HG02798 (cell line): ENCODE results near the gene HNRNPLL.
"Not testable (repeated sequence)": the region's sequence is repeated elsewhere in the genome, so short reads cannot be mapped to it uniquely, and the experiment has no call there.

Source experiments
- ATAC-seq: cut with Tn5 transposase; IDR thresholded peaks from one replicate; pipeline ENCODE4 v1.9.1; 2021; ENCODE audit warnings: mild to moderate bottlenecking; ENCODE audit not compliant: unreplicated experiment, poor library complexity

HNRNPLL gene

DNA sequence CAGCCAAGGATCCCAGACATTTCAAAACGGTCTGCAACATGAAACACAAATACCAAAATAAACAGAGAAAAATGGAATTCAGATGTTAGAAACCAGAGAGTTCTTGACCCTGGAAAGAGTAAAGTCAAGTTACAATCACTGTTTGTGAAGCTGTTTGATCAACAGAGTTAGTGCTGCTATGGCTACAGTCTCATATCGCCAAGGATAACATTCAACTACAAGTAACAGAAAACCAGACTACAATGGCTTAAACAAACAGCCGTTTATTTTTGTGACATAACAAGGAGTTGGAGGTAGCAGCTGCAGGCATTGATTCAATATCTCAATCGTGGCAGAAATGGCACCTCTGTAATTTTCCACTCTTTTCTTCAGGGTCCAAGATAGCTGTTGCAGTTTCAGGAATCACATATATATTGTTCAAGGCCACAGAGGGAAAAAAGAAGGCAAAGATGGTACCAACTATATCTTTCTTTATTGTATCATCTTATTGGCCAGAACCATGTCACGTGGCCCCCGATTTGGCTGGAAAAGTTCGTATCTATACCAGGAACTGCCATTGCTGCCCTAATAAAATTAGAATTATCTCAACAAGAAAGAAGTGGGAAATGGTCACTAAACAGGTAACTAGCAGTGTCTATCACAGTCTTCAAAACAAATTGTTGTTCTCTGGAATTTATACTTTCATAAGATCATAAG is 17.7 kb upstream of the HNRNPLL start:
- no peak for ATAC-seq

DNA sequence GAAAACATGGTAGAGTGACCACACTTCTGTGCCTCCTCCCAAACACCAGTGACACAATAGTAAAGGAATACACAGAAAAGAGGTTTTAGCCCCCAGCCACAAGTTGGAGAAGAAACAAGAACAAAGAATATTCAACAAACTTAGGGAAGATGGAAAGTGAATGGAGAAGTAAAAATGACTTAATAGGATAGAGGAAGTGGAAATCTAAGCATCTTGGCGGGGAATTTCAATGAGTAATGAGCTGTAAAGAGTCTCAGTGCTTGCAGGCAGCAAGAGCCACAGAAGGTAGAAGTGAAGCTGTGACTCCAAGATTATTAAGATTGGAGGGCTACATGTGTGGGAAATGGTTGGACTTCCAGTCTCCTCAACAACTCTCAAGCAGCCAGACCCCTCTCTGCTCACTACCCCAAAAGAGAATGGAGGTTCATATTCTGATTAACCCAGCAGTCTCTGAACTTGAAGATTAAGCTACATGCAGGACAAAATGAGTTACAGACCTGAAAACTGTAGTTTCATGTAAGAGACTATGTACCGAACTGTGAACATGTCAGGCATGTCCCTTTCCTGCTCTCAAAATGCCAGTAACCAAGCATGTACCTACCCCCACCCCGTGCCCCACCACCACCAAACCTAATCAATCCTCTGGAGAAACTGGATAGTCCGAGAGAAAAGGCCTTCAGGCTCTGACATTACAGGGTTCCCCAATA is 16.9 kb upstream of the HNRNPLL start:
- no peak for ATAC-seq

DNA sequence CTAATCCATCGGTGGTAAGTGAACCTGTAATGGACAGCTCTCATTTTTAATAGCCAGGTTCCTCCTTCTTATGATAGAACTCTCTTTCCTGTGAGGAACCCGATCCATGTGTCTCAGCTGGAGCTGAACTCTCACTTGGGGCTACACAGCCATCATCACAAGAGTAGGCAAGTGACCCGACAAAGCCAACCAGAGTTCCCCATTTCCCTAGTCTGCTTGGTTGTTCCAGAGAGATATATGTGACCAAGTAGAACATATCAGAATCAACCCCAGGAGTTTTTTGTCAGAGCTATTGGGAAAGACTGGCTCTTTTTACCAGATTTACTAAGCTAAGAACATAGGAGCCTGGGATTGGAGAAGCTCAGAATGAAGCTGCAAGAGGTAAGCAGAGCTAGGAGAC is 14.6 kb upstream of the HNRNPLL start:
- no peak for ATAC-seq

DNA sequence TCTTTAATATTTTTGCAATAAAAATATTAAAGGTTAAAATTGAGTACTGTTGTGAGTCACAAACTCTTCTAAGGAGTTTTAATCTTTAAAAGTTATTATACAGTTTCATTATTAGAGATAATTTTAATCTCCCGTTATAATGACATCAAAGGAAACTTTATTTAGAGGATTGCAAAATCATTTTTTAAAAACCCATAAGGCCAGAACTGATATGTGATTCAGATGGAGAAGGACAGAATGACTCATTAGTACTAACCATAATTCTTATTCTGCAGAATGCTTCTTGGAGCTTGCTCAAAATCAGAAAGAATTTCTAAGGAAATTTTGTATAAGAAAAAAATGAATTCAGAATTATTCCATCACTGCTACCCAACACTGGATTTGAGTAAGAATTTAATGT is 12.5 kb upstream of the HNRNPLL start:
- no peak for ATAC-seq

DNA sequence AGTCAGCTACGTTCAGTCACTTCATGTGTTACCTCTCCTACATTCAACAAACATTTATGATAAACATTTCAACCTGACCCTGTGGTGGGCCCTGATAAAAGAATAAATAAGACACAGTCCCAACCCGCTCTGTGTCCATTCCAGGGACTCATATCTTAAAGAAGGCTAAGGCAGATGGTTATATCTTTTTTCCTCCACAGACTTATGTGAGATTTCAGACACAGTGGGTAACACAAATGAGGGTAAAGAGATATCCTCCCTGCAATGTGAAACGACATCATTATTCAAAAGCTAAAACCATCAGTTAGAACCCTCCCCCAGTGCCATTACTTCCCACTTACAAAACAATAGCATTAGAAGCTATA is 11.1 kb upstream of the HNRNPLL start:
- no peak for ATAC-seq

DNA sequence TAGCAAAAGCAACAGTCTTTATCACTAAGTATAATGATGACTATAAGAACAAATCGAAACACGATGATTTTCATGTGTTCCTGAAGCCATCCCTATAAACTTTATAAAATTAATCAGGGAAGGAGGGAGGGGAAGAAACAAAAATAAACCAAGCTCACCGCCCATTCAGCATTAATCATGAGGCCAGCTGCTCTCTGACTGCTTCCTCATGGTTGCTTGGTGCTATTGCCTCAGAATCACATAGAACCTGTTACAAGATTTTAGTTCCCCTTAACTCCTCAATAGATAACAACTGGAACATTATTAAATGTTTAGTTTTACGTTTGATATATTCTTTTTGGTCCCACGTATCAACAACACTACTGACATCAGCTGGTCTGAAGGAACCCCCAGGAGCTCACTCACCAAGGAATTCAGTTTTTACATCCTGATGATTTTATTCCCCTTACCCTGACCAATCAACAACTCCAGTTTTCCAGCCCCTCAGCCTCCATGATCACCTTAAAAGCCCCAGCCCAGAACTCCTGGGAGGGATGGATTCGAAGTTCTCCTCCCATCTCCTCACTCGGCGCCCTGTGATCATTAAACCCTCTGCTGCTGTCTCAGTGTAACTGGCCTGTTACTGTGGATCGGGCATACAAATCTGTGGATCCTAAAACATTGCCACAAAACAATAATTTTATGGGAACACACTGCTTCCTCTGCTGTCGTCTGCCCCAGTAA is 10.6 kb upstream of the HNRNPLL start:
- no peak for ATAC-seq

DNA sequence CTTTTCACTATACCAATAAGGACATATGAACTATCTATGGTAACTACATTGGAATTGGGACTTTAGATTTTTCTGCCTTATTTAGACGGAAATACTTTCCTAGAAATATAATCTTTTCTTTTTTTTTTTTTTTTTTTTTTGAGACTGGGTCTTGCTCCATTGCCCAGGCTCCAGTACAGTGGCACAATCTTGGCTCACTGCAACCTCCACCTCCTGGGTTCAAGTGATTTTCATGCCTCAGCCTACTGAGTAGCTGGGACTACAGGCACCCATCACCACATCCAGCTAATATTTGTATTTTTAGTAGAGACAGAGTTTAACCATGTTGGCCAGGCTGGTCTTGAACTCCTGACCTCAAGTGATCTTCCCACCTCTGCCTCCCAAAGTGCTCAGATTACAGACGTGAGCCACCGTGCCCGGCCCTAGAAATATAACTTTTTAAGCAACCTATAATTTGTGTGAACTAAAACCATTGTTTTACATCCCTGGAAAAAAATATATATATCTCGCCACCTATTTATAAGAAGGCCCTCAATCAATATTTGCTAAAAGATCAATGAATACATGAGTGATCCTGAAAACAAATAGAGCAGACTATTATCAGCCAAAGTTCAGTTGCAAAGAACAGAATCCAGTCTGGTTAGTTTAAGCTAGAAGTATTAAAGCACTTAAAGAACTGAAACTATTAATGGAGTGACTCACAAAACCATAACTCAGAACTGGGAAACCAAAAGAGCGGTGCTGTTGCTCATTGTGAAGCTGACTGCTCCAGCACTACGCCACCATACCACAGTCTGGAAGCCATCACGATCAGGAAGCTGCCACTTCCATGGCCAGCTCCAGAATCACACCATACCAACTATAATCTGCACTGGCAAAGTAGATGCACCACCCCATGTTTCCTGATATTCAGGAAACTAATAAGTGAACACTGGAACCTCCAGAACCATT is 8.4 kb upstream of the HNRNPLL start:
- peak; percentile 82 for ATAC-seq

DNA sequence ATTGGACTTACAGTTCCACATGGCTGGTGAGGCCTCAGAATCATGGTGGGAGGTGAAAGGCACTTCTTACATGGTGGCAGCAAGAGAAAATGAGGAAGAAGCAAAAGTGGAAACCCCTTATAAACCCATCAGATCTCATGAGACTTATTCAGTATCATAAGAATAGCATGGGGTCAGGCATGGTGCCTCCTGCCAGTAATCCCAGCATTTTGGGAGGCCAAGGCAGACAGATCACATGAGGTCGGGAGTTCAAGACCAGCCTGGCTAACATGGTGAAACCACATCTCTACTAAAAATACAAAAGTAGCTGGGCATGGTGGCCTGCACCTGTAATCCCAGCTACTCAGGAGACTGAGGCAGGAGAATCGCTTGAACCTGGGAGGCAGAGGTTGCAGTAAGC is 6.5 kb upstream of the HNRNPLL start:
- not testable (repeated sequence) for ATAC-seq

DNA sequence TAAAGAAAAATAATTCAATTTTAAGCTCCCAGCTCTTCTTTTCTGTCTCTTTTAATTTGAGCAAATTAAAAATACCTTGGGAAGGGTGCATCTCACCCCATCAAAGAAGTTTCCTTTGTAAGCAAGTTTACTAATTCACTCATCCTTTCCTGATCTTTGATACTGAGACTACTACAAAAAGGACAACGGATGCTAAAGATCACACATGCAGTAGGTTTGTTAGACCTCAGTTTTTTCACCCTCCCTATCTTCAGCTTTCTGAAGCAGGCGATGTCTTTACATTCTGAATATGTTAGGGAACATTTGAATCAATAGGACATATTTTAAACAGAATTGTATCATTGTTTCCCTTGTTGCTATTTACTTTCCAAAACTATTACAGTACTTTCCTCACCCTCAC is 6.0 kb upstream of the HNRNPLL start:
- no peak for ATAC-seq

DNA sequence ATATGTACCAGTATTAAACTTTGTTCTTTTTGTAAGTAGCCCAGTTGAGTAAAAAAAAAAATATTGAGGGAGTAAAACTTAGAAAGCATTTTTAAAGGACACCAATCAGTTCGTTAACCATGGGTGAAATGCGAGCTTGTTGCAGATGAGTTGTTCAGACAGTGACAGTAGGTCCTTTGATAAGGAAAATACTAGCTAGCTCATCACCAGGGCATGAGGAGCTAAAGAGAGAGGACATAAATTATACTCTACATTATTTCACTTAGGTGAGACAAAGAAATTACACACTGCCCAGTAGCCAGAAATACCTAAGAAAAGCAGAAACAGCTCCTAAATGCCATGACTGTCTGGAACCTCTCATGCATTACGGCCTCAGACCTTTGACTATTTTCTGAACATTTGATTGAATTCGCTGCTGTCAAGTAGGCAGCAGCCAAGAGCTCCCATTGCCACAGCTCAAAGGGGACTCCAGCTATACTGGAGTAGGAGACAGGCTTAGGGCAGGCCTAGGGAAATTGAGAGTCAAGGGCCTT is 2.6 kb upstream of the HNRNPLL start:
- ATAC-seq, result no peak

DNA sequence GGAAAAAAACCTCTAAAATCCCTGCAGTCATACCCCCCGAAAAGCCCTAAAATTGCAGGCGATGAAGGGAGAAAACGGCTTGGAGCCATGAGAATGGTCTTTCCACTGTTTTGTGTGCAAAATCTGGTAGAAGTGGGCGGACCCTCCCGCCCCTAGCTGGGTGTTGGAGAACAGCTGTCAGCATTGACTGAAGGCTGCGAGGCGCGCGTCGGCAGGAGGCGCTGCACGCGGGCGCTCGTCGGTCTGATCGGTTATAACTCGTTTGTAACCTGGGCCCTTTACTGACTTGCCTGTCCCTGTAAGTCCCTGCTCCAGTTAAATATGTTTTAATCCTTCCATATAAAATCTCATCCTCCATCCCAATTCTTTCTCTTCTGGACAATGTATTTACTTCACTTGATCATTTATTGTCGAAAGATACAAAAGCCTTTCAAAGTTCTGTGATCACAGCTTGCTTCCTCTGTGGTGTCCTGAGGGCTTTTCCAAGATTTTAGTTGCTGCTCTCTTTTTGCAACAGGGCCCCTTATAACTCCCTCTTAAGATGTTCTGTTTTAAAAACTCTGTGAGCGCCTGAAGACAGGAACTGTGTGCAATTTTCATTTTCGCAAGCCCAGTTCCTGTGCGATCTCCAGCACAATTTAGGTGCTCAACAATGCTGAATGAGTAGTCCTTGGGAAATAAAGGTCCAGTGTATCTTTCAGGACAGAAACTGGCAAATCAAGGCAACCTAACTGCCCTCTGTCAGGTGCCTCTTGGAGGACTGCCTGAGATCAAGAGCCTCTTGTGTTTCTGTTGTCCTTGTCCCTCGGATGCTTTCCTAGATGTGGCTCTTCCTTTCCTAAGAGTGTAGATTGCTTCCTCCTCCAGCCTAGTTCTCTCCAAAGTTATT is 918 bp upstream of the HNRNPLL start:
- peak; percentile 51 for ATAC-seq

DNA sequence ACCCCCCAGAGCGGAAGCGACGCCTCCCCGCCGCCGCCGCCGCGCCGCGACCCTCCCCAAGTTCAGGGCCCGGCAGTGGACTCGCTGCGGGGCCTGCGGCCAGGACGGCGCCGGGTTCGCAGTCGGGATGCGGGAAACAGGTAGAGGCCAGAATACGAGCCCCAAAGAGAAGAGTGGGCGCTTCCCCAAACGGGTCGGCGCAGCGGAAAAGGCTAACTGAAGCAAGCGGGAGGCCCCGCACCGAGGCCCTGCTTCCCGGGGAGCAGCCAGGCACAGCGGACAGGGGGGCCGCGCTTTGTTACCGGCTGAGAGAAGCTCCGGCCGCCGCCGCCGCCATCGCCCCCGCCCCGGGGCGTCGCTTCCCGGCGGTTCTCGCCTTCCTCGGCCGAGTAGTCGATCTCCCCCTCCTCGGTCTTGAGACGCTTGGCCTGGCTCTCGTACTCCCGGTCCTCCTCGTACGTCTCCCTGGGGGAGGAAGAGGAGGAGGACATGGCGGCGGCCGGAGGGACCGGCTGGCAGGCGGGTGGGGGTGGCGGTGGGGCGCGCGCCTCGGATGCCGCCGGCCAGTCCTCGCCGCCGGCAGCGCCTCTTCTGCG is 494 bp downstream of the HNRNPLL start:
- ATAC-seq, result peak; percentile 10

DNA sequence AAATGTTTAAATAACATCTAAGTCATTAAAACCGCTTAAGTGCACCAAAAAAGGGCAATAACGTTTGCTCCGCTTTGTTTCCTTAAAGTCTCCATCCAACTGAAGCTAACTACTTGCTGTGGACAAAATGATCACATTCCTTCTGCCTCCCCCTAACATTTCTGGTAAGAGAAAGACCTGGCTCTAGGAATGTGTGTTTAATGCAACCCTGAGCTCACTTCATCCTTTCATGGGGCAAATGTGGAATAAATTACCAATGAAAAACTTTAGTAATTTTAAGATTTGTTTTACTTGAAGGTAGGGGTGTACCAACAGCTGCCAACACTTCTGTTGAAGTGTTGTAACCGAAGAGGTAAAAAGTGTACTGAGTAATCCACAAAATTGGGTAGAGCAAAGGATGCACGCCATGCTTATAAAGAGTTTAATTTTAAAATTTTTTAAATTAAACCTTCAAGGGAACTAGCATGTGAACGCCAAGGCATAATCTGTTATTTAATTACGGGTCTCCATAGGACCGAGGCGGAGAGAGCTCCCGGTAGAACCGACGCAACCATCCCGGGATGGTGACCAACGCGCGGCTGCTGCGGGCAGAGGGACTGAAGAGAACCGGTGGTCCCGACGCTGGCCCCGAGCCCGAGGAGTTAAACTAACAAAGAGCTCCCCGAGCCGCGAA is 1.1 kb downstream of the HNRNPLL start:
- no peak for ATAC-seq

DNA sequence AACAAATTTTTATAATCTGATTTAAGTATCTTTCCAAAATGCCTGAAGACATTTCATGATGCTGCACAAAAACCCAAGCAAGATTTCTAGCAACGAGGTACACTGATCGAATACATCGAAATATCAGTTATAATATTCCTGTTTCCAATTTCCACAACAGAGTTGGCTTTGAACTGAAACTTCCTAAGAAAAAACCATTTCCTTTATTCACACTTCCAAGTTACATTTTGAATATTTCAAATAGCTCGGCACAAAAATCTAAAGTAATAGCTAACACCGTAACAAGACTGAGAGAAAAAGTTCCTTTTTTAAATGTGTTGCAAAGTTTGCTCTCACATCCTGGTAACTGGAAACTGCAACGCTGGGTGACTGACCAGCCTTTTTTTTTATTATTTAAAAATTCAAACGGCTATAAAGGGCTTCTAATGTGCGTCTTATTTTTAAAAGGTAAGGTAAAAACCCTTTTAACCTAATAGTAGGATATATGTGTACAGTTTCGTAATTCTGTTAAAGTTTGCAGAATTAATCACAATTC is 1.7 kb downstream of the HNRNPLL start:
- ATAC-seq, result no peak

DNA sequence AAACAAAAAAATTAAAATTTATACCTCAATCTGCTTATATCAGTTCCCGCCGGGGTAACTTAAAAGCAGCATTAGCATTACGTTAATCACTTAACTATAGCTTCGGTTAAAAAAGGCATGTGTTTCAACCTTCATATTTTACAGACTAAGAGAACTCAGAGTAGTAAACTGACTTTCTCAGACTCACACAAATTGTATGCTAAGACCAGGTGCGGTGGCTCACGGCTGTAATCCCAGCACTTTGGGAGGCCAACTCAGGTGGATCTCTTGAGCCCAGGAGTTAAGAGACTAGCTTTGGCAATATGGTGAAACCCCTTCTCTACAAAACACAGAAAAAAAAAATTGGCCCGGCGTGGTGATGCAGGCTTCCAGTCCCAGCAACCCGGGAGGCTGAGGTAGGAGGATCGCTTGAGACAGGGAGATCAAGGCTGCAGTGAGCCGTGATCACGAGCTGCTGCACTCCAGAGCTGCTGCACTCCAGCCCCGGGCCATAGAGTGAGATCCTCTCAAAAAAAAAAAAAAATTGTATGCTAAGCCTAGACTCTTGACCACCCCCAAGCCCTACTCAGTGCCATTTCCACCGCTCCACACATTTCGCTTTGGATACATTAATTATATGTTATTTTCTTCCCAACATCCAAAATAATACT is 2.4 kb downstream of the HNRNPLL start:
- no peak for ATAC-seq

DNA sequence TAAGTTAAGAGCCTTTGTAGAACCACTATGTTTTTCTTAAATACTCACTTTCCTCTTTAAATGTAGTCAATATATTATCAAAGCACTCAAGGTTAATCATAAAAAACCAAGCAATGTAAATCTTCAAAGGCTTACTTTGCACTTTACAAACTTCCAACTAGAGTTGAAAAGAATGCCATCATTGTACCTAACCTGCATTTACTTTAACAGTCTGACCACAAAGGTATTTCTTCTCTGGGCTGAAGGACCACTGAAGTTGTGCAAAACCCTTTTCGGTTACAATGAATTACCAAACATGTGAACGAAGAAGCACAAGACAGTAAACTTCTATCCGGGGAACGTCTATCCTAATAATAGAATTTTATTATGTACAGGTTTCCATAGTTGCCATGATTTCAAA is 3.0 kb downstream of the HNRNPLL start:
- ATAC-seq, result no peak

DNA sequence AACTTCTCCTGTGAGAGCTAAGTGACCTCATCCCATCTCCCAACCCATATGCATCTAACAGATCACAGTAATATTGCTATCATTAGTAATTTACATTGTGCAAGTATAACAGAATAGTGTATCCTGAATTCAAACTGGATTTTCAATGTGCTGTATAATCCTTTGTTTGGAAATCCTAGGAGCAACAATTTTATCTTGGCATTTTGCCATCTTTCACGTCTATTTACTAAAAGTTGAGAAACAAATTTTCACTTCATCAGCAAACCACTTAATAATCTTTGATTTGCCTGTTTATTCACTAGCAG is 3.8 kb downstream of the HNRNPLL start:
- ATAC-seq, result no peak
